HG02943 (cell line): Measurements from ENCODE around the gene CNRIP1.
"Not testable (repeated sequence)": the region's sequence is repeated elsewhere in the genome, so short reads cannot be mapped to it uniquely, and the experiment has no call there.

Source experiments
- ATAC-seq: cut with Tn5 transposase; IDR thresholded peaks from one replicate; pipeline ENCODE4 v1.9.1; 2021; ENCODE audit warnings: mild to moderate bottlenecking, low read depth, moderate library complexity; ENCODE audit not compliant: unreplicated experiment

Gene CNRIP1, protein sequence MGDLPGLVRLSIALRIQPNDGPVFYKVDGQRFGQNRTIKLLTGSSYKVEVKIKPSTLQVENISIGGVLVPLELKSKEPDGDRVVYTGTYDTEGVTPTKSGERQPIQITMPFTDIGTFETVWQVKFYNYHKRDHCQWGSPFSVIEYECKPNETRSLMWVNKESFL

DNA sequence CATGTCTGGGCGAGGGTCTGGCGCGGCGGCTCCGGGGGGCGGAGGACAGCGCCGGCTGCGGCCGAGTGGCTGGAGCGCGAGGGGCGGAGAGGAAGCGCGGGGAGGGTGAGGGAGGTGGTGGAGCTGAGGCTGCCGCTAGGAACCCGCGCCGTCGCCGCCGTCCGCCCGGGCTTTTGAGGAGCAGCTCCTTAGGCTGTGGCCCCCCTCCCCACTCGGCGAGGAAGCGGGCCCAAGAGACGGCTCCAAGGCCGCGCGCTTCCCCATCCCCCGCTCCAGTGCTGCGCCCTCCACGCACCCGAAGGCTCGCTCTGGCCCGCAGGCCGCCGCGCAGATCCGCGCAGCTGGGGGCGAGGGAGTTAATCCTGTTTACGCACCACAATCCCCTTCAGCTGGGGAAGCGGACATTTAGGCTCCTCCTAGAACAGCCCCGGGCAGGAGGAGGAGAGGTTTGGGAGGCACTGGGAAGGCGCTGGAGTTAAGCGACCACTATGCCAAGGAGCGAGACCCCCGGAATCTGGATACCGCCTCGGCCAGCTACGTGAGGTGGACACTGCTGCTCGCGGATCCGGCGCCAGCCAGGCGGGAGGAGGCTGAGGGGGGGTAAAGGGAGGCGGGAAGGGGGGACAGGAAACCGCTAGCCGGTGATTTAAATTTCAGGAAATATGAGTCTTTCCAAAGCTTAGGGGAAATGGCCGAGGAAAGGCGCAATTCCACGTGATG lies at the start of gene CNRIP1:
TSS of gene CNRIP1 (minus strand) at position 552 of the 720 bp plus-strand sequence. CDS start at position 3, 549 bp downstream.
- no peak for ATAC-seq

DNA sequence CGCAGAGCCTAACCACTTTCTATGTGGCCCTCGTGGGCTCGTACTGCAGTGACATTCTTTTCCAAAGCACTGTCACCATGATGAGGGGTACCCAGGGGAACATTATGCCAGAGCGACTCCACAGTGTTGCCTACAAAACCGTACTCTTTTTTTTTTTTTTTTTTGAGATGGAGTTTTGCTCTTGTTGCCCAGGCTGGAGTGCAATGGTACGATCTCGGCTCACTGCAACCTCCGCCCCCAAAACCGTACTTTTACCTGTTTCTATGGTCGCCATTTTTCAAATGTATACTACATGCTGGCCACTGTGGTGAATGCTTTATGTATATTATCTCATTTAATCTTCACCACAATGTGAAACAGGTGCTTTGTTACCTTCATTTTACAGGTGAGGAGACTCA lies 49.6 kb upstream of the CNRIP1 start:
- ATAC-seq: no peak

DNA sequence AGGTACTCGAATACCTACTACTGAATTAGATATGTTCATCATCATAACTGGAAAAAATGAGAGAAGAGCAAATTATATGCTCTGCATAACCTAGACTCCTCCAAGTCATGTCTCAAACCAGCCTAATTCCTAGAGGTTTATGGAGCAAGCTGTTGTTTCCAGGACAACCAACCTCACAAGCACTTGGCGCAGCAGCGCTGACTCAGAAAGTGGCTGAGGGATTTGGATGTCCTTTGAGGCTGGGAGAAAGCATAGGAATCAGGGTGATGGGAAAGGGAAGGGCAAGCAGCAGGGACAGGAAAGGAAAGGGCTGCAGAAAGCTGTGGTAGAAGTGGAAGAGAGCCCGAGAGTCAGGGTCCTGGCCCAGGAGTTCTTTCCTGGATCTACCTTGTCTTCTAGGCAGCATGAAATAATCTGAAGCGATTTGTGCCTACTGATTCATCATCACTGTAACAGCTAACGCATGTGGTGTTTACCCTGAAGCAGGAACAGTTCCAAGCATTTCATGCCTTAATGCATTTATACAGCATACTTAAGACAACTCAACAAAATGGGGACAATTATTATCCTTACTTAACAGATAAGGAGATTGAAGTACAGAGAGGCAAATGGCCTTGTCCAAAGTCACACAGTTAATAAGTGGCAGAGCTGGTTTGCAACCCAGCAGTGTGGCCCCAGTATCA lies 49.0 kb upstream of the CNRIP1 start:
- ATAC-seq: no peak

DNA sequence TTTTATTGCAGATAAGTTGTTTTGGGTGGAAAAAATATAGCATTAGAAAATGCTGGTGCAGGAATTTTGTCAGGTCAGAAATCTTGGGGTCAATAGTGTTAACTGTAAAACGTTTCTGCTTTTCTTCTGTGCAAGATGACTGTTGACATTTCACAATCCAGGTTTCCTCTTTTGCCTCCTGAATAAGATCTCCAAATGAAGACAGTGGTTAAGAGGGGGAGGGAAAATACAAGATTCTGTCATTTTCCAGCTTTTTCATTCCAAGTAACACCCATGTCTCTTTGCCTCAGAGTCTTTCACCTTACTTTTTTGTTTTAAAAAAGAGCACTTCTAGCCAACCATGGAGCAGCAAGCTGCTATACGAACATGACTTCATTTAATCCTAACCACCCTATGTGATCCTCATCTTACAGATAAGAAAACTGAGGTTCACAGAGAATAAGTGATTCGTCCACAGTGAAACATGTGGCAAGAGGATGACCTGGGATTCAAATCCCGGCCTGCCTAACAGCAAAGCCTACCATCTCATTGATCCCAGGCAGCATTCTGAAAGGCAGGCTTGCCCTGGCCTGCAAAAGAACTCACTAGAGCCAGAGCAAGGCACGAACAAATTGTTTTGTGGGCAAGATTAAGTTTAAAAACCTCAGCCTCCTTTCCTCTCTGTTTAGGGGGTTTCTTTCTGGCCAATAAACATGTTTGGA lies 48.4 kb upstream of the CNRIP1 start:
- no peak for ATAC-seq

DNA sequence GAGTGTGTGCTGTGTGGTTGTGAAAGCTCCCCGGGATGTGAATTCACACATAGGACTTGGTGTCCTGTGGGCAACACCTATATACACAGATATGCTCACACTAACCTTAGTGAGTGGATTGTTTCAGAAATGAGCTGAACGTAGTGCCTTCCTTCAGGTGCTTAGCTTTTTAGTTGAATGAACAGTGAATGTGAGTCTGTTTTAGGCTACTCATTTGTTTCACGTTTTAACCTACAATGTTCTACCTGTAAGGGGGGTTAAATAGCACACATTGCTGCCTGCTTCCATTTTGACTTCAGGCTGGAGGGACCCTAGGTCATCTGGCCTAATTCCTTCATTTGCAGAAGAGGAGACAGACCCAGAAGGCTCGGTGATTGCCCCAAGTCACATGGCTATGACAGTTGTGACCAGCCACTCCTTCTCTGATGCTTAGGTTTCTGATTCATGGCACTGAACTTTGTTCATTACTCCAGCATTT lies 46.4 kb upstream of the CNRIP1 start:
- no peak for ATAC-seq

DNA sequence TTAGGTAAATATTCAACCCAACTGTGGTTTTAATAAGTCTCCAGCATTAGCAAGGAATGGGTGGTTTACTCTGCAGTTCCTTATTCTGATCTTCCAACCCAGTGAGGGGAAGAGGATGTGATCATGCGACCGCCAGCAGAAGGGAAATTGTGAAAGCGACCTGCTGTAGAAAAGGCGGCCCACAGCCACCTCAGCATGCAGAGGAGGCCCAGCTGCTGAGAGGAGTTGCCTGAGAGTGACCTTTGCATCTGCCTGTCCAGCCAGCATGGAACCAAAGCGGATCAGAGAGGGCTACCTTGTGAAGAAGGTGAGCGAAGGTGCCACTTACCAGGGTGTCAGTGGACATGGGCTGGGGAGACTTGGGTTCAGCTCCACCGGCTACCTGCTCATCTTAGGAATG lies 45.3 kb upstream of the CNRIP1 start, which contains the start of gene PLEK:
TSS of gene PLEK (plus strand) at position 196 of the 400 bp plus-strand sequence. CDS start at position 266, 70 bp downstream.
- peak; percentile 71 for ATAC-seq

DNA sequence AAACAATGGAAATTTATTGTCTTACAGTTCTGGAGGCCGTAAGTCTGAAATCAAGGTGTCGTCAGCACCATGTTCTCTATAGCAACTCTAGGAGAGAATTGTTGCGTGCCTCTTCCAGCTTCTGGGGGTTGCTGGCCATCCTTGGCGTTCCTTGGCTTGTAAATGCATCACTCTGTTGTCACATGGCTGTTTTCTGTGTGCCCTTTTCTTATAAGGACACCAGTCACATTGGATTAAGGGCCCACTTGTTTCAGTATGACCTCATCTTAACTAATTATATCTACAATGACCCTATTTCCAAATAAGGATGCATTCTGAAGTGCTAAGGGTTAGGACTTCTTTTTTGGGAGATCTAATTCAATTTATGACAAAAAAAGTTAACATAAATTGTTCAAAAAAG lies 44.0 kb upstream of the CNRIP1 start:
- no peak for ATAC-seq

DNA sequence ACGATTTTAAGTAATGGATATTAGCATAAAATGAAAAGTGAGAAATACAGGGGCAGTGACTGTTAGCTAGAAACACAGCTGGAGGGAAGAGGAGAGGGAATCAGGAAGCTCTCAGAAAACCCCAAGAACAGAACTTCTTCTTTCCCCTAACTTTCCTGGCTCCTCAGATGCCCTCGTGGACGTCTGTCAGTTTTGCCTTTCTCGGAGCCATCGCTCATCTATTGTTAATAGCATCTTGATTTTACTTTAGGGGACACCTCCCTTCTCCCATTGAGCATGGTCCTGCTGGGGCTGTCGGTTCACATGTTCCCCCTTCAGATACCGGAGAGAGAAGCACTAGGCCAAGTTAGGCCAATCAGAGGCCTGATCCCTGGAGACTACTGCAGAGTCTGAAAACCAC lies 43.0 kb upstream of the CNRIP1 start:
- no peak for ATAC-seq

DNA sequence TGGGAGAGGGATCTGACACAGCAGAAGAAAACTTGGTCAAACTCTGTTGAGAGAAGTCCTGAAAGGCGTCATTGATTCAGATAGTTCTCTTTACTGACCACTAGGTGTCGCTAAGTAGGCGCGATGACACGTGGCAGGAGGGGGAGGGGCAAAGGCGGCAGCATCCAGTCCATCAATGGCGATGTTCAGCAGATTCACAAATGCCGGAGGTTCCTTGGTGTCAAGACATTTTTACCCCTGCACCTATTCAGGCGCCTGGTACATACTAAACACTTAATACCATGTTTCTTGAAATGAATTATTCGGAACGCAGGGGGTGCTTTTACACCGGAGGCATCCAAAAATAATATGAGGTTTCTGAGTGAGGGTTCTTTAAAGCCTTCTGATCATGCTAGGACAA lies 42.3 kb upstream of the CNRIP1 start:
- ATAC-seq: peak; percentile 43

DNA sequence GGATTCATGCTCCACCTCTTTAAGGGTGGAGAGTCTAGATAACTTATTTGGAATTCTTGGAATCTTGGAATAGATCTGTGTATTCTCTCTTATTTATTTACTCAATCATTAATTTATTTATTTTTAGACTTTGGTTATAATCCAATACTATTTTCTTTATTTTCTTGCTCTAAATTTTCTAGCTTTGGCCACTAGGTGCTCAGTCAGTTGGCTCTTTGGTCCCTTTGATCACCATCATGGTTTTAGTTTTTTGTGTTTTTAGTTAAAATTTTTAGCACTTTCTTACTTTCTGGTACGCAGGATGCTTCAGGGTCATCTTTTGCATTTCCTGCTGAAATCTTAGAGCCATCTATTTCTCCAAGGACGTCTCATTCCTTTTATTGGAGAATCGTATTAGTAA lies 40.1 kb upstream of the CNRIP1 start:
- ATAC-seq: no peak

DNA sequence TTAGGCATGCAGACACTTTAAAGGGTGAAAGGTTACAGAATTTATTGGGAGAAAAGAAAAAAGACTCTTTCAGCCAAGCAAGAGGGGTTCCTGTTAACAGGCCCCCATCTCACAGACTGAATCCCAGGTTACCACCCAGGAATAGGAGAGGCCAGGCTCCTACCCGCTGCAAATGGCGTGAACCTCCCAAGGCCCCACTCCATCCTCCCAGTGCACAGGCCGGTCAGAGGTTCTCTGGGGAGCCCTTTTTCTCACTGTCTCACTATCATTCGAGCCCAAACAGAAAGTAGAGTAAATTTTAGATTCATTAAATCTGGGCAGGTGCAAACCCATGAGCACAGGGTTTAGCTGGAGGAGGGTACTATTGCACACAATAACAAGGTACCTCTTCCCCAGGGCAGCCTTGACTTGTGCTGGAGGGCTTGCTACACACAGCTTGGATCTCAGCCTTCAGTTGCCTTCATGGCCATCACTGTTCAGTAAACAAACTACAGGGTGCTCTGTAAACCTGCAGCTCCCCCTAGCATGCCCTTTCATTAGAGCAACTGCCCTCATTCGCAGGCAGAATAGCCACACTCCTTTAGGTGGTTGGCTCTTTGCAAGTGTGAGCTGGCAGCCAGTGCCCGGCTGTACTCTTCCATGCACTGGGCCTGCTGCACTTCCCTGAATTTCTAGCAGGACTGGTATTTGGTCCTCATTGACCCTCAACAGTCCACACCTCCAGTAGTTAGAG lies 38.0 kb upstream of the CNRIP1 start:
- ATAC-seq: no peak

DNA sequence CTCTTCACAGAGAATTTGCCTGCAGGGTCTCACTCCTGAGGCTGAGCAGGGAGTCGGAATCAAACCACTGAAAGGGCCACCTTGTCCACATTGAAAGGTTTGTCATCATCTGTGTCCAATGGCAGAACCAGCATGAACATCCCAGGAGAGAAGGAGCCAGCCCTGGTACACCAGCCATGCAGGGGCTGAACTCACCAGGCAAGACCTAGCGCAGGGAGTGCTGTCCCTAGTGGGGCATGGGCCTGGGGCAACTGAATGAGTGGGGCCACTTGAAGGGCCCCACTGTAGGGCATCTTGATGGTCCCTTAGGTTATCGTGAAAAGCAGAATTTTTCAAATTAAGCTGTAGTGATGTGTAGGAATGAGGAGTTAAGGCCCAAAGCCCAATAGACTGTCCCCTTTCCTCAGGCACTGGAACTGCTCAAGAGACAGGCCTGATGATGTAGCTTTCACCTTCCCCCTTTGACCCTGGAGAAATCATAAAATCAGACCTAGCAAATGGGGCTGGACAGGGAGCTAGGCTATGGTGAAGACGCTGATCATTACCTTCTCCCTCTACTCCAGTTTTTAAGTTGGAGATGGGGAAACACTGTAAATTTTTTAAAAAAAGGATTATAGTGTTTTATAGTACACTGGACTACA lies 37.0 kb upstream of the CNRIP1 start:
- no peak for ATAC-seq

DNA sequence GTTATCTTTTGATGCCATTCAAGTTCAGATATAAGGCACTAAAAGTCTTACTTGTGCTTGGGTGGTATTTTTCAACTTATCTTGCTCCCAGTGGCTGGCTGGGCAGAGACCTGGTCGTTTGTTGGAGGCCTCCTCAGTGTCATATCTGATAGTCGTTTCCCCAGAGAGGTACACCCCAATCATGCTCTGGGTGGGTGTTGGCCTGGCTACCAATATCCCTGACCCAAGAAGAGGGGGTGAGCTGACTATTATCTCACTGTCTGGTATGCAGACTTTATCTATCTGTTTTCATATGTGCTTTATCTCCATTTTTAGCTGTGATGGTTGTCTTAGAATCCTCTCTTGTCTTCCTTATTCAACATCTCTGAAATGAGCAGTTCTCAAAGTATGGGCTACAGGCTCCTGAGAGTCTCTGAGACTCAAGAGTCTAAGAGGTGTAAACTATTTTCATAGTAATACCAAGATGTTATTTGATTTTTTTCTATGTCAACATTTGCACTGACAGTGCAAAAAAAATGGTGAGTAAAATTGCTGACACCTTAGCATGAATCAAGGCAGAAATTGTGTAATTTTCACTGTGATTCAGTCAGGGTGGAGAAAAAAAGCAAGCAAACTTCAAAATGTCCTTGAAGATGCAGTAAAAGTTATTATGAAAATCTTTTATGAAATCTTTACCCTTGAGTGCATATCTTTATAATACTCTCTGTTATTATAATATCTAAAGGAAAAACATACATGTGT lies 33.1 kb upstream of the CNRIP1 start:
- no peak for ATAC-seq

DNA sequence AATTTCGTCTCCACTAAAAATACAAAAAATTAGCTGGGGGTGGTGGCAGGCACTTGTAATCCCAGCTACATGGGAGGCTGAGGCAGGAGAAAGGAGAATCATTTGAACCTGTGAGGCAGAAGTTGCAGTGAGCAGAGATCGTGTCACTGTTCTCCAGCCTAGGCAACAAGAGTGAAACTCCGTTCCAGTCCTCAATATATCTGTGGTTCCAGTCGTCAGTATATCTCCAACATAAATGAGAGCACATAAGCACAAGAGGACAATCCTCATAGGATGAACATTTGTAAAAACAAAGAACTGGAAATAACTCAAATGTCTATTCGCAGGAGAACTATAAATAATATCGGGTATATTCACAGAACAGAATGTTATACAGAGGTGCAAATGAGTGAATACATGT lies 32.2 kb upstream of the CNRIP1 start:
- no peak for ATAC-seq

DNA sequence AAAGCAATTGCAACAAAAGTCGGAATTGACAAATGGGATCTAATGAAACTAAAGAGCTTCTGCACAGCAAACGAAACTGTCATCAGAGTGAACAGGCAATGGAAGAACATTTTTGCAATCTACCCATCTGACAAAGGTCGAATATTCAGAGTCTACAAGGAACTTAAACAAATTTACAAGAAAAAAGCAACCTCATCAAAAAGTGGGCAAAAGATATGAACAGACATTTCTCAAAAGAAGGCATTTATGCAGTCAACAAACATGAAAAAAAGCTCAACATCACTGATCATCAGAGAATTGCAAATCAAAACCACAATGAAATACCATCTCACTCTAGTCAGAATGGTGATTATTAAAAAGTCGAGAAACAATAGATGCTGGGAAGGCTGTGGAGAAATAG lies 29.3 kb upstream of the CNRIP1 start:
- ATAC-seq: not testable (repeated sequence)

DNA sequence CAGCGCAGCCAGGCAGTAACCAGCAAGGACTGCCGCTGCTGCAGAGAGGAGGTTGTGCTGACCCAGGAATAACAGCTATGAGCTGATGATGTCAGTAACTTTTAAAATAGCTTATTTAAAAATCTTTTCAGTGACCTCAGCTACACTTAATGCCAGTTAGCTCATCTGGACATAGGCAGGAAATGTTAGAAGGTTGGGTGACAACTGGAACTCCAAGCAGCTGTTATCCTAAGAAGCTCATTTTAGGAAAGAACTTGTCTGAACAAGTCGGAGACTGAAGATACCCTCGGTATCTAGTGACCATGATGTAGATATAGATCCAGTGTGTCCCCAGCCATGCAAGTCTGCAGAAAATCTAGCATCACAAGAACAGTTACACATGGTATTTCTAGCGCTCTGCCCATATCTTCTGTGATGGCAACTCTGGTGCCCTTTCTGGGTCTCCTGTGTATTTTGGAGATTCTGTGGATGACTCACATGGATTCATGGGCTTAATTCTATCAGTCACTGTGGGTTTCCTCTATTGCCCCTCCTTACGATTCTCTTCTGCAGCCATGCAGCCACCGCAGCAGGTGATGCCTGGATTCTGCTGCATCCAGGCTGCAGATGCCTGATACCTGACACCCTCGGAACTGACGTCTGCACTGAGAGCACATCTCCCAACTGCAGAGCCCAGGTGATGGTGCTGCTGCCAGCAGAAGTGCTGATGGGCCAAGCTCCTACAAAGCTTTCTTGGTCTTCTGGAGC lies 25.6 kb upstream of the CNRIP1 start:
- no peak for ATAC-seq

DNA sequence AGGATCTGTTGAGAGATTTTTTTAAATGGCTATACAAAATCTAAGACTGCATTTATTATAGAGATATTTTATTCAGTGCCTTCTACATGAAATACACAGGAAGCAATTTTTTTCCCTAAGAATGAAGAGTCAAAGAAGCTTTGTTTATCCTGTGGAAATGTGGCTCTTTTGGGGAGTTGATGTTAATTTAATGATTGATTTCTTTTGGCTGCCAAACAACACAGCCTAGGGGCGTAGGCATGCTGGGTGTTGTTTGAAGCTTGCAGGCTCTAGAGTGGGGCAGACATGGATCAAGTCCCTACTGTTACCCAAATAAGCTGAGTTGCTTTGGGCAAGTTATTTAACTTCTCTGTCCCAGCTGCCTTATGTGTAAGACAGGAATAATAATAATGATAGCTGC lies 24.3 kb upstream of the CNRIP1 start:
- no peak for ATAC-seq

DNA sequence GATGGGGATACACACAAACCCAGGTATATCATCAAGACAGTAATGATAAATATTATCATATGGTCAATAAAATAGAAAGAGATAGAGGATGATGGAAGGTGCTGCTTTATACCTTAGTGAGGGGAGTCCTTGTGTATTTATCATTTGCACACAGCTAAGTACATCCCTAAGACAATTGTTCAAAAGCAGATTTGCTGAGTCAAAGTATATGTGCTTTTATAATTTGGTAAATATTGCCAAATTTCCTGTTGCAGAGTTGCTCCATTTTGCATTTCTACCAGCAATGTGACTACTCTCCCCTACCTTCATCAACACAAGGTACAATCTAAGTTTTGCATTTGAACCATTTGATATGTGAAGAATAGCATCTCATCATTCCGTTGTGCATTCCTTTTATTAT lies 22.7 kb upstream of the CNRIP1 start:
- no peak for ATAC-seq

DNA sequence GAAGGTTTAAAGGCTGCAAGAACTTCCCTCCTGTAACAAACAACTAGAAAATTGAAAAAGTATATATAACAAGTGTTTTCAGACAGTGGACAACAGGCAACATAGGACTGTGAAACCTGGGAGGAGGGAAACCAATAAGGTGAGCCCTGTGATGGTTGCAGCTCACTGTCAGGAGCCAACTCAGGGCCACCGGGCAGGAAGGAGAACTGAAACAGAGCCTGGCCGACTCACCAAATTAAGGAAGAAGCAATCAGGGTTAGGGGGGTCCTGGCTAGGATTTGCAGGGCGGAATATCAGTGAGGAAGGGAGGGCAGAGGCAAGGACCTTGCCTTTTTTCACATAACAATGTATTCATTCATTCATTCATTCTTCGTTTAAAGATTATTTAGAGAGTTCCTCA lies 21.8 kb upstream of the CNRIP1 start:
- no peak for ATAC-seq
